Measurements from ENCODE around the gene SLC22A6.

GRCh38 chr11:63032457-63032856 is 47.7 kb upstream of the SLC22A6 start:
- TF ChIP-seq CTCF (IDR thresholded peaks at IDR 0.05; ENCODE audit: insufficient read depth, low read length): no peak
- no peak for TF ChIP-seq GABPA (IDR thresholded peaks at IDR 0.05; ENCODE audit: low read depth)
- TF ChIP-seq, protein P1, sequence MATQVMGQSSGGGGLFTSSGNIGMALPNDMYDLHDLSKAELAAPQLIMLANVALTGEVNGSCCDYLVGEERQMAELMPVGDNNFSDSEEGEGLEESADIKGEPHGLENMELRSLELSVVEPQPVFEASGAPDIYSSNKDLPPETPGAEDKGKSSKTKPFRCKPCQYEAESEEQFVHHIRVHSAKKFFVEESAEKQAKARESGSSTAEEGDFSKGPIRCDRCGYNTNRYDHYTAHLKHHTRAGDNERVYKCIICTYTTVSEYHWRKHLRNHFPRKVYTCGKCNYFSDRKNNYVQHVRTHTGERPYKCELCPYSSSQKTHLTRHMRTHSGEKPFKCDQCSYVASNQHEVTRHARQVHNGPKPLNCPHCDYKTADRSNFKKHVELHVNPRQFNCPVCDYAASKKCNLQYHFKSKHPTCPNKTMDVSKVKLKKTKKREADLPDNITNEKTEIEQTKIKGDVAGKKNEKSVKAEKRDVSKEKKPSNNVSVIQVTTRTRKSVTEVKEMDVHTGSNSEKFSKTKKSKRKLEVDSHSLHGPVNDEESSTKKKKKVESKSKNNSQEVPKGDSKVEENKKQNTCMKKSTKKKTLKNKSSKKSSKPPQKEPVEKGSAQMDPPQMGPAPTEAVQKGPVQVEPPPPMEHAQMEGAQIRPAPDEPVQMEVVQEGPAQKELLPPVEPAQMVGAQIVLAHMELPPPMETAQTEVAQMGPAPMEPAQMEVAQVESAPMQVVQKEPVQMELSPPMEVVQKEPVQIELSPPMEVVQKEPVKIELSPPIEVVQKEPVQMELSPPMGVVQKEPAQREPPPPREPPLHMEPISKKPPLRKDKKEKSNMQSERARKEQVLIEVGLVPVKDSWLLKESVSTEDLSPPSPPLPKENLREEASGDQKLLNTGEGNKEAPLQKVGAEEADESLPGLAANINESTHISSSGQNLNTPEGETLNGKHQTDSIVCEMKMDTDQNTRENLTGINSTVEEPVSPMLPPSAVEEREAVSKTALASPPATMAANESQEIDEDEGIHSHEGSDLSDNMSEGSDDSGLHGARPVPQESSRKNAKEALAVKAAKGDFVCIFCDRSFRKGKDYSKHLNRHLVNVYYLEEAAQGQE (IDR thresholded peaks at IDR 0.05; ENCODE audit: insufficient replicate concordance, low read depth): no peak

Measured in HL-60 (cell line).